GM15510 (cell line): Measurements from ENCODE around the gene ZNF593OS.

ENCODE experiments used
- POLR2A ChIP-seq: IDR thresholded peaks from 3 replicates; pipeline ENCODE4 v1.6.1; 2011; ENCODE audit warnings: borderline replicate concordance; ENCODE audit not compliant: insufficient read length; ENCODE audit errors: extremely low read depth

The ZNF593OS gene

GRCh38 chr1:26127235-26128163 lies 44.1 kb downstream of the ZNF593OS start:
- TF ChIP-seq POLR2A = no peak

- TF ChIP-seq POLR2A = no peak
Measured at GRCh38 chr1:26126321-26127084, 45.1 kb downstream of the ZNF593OS start.

- TF ChIP-seq POLR2A = no peak
Measured at GRCh38 chr1:26125946-26126320, 45.7 kb downstream of the ZNF593OS start.

- TF ChIP-seq POLR2A = no peak
Measured at GRCh38 chr1:26125382-26125781, 46.2 kb downstream of the ZNF593OS start.

GRCh38 chr1:26124418-26125331 lies 47.0 kb downstream of the ZNF593OS start:
- no peak for TF ChIP-seq POLR2A

- TF ChIP-seq POLR2A = no peak
Measured at GRCh38 chr1:26122988-26123973, 48.4 kb downstream of the ZNF593OS start.

GRCh38 chr1:26121854-26122773 lies 49.5 kb downstream of the ZNF593OS start:
- no peak for TF ChIP-seq POLR2A

- TF ChIP-seq POLR2A = no peak
Measured at GRCh38 chr1:26119892-26120608, 51.6 kb downstream of the ZNF593OS start.
